ENCODE results near the gene ADAMTS20. TPM values are rescaled to one million over a fixed set of nuclear protein-coding genes. Genes with fewer than 3 reads are reported as not detected.

The ADAMTS20 gene
- polyA plus RNA-seq, 1 experiment, result not detected

GRCh38 chr12:43459285-43459684, 92.7 kb downstream of the ADAMTS20 start:
- POLR2A ChIA-PET, result no interaction called here
- CTCF ChIA-PET, result interaction anchor here (2.7 kb wide), 1 partner anchor 14 kb away, joined by 10 read pairs; no protein-coding TSS in a partner anchor

GRCh38 chr12:43453761-43454160, 98.2 kb downstream of the ADAMTS20 start:
- TF ChIP-seq CTCF (IDR thresholded peaks at IDR 0.05; ENCODE audit: insufficient read depth, low read depth, low read length), result no peak
- Histone ChIP-seq H3K4me3 (ENCODE audit: low read depth, low read length) (no peak overlapping the region), H3K27me3 (ENCODE audit: control insufficient read depth, insufficient read depth, low read length) (no peaks in the 10 kb centered on the region), H3K36me3 (ENCODE audit: control insufficient read depth, insufficient read depth, low read length) (no peaks in the 10 kb centered on the region)
- no peak for DNase-seq (ENCODE audit: low read depth)
- ChIA-PET POLR2A (no interaction called here), CTCF (no interaction called here)

More at GRCh38 chr12:43459285-43459684, 92.7 kb downstream of the ADAMTS20 start:
- H3K4me3 ChIP-seq (ENCODE audit: low read depth, low read length), result no peak overlapping the region
- no peaks in the 10 kb centered on the region for H3K36me3 ChIP-seq (ENCODE audit: control insufficient read depth, insufficient read depth, low read length)
- no peak for DNase-seq (ENCODE audit: low read depth)
- no peaks in the 10 kb centered on the region for H3K27me3 ChIP-seq (ENCODE audit: control insufficient read depth, insufficient read depth, low read length)
- no peak for TF ChIP-seq CTCF (IDR thresholded peaks at IDR 0.05; ENCODE audit: insufficient read depth, low read depth, low read length)

GRCh38 chr12:43444940-43445564, 107.0 kb downstream of the ADAMTS20 start:
- Histone ChIP-seq H3K27me3 (ENCODE audit: control insufficient read depth, insufficient read depth, low read length) (no peaks in the 10 kb centered on the region), H3K4me3 (ENCODE audit: low read depth, low read length) (no peak overlapping the region), H3K36me3 (ENCODE audit: control insufficient read depth, insufficient read depth, low read length) (no peaks in the 10 kb centered on the region)
- TF ChIP-seq CTCF (IDR thresholded peaks at IDR 0.05; ENCODE audit: insufficient read depth, low read depth, low read length), result peak; percentile 86
- no peak for DNase-seq (ENCODE audit: low read depth)
- ChIA-PET CTCF (interaction anchor here (0.6 to 1.9 kb wide), 14 partner anchors 11 to 437 kb away, joined by 3 to 10 read pairs (median 4); no protein-coding TSS in a partner anchor), POLR2A (no interaction called here)

- Histone ChIP-seq H3K4me3 (ENCODE audit: low read depth, low read length) (no peak overlapping the region), H3K36me3 (ENCODE audit: control insufficient read depth, insufficient read depth, low read length) (no peaks in the 10 kb centered on the region), H3K27me3 (ENCODE audit: control insufficient read depth, insufficient read depth, low read length) (no peaks in the 10 kb centered on the region; the same call in 1 of the 2 replicates)
- POLR2A ChIA-PET, result no interaction called here
- DNase-seq (ENCODE audit: low read depth), result no peak
- no peak for TF ChIP-seq CTCF (IDR thresholded peaks at IDR 0.05; ENCODE audit: insufficient read depth, low read depth, low read length)
- CTCF ChIA-PET, result no interaction called here
Observed at GRCh38 chr12:43436597-43436996, 115.4 kb downstream of the ADAMTS20 start.

- Histone ChIP-seq H3K36me3 (ENCODE audit: control insufficient read depth, insufficient read depth, low read length) (no peaks in the 10 kb centered on the region), H3K4me3 (ENCODE audit: low read depth, low read length) (no peak overlapping the region), H3K27me3 (ENCODE audit: control insufficient read depth, insufficient read depth, low read length) (no peaks in the 10 kb centered on the region; the same call in 1 of the 2 replicates)
- no peak for DNase-seq (ENCODE audit: low read depth)
- TF ChIP-seq CTCF (IDR thresholded peaks at IDR 0.05; ENCODE audit: insufficient read depth, low read depth, low read length), result no peak
- ChIA-PET POLR2A (no interaction called here), CTCF (interaction anchor here (1.1 to 1.5 kb wide), 2 partner anchors 9 to 11 kb away, joined by 4 to 10 read pairs; no protein-coding TSS in a partner anchor)
Observed at GRCh38 chr12:43434614-43435013, 117.4 kb downstream of the ADAMTS20 start.

Data from BJ (cell line).